NB4 (cell line): ENCODE data around the gene BIK.

Experiments
- POLR2A ChIP-seq: IDR thresholded peaks from 2 replicates; pipeline ENCODE4 v1.6.1; 2011; ENCODE audit warnings: mild to moderate bottlenecking; ENCODE audit not compliant: insufficient read length; ENCODE audit errors: extremely low read depth
- TF ChIP-seq, protein P1 (sequence below): IDR thresholded peaks from one replicate; pipeline ENCODE4 v1.5.1; 2012; ENCODE audit warnings: low read depth, low read length

DNA sequence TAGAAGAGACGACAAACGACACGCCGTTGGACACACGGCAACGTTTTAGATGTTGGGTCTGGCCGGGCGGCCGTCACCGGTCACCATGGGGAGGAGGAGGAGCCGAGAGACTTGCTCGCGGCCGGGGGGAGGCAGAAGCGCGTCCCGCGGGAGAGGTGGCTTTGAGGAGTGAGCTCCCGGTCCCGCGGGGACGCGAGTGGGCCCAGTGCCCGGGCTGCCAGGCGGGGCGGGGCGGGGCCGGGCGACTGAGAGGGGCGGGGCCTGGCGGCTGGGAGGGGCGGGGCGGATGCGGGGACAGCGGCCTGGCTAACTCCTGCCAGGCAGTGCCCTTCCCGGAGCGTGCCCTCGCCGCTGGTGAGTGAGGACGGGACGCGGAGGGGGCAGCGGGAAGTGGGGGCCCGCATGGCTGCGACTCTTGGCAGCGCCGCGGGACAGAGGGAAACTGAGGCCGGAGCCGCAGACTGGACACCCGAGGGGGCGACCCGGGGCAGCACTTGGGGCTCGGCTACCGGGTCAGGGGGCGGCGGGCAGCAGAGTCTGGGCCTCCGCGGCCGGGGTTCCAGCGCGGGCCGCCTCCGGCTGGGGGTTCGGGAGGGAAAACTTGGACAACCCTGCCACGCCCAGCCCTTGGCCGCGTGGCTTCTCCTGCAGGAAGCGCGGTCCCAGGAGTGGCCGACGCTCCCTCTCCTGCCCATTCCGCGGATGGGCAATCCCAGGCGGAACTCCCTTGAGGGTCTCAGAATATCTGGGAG, 40.9 kb downstream of the BIK start, which contains the start of gene TSPO:
- TF ChIP-seq POLR2A: peak; percentile 17
- TF ChIP-seq, protein P1, sequence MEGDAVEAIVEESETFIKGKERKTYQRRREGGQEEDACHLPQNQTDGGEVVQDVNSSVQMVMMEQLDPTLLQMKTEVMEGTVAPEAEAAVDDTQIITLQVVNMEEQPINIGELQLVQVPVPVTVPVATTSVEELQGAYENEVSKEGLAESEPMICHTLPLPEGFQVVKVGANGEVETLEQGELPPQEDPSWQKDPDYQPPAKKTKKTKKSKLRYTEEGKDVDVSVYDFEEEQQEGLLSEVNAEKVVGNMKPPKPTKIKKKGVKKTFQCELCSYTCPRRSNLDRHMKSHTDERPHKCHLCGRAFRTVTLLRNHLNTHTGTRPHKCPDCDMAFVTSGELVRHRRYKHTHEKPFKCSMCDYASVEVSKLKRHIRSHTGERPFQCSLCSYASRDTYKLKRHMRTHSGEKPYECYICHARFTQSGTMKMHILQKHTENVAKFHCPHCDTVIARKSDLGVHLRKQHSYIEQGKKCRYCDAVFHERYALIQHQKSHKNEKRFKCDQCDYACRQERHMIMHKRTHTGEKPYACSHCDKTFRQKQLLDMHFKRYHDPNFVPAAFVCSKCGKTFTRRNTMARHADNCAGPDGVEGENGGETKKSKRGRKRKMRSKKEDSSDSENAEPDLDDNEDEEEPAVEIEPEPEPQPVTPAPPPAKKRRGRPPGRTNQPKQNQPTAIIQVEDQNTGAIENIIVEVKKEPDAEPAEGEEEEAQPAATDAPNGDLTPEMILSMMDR: no peak
